GM13977 (cell line): ENCODE measurements around the gene SHANK3.

Experiments
- DNase-seq: peaks from one replicate; pipeline ENCODE4 v3.0.0; 2012; ENCODE audit warnings: low spot score
- CTCF ChIP-seq: IDR thresholded peaks from 2 replicates; pipeline ENCODE4 v1.5.1; 2012; ENCODE audit warnings: mild to moderate bottlenecking, control low read depth; ENCODE audit not compliant: insufficient read depth; ENCODE audit errors: extremely low read depth, missing control alignments
- in situ Hi-C: fragments of 300-500 bp; cut with MboI; formaldehyde crosslinking; loops from one replicate; pipeline ENCODE4 v1.12.0; 2022; ENCODE audit warnings: low sequenced_read_pairs, low pct_unique_long_range_greater_than_20kb, mixed read lengths, inconsistent platforms; ENCODE audit not compliant: unreplicated experiment

The SHANK3 gene

GRCh38 chr22:50672471-50673230, at the start of gene SHANK3:
Gene SHANK3 (plus strand): TSS chr22:50672823.
- TF ChIP-seq CTCF, result no peak
- peak; percentile 44 for DNase-seq
- in situ Hi-C loops, result no loop called here

DNA sequence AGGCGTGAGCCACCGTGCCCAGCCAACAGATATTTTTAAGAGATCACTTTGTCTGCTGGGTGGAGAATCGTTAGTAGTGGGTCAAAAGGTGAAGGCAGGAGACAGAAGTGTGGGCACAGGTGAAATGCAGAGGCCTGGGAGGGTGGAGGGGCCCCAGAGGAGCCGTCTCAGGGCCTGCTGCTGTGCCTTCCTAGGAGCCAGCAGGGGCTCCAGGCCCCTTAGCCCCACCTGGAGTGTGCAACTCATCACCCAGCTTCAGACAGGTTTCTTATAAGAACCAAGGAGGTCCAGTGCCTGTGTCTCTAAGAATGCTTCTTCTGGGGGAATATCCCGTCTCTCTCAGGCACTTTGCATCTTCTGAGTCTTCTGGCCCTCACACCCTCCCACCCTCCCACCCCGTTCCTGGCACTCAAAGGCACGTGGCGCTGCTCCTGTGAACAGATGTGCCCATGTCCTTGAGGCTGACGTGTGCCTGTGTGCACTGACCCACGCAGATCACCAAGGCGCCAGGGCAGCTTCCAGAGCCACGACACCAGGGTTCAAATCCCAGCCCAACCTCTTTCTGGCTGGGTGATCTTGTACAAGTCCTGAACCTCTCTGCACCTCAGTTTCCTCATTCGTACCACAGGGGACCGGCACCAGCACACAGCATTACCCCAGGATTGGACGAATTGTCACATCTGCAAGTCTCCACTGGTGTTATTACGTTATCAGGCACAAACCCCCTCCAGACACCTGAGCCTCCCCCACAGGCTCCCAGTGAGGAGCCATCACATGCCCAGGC, 48.1 kb upstream of the SHANK3 start:
- DNase-seq, result no peak
- no peak for TF ChIP-seq CTCF
- in situ Hi-C loops, result no loop called here

GRCh38 chr22:50625131-50625567, 47.5 kb upstream of the SHANK3 start:
- no peak for TF ChIP-seq CTCF
- DNase-seq, result no peak
- in situ Hi-C loops, result no loop called here

DNA sequence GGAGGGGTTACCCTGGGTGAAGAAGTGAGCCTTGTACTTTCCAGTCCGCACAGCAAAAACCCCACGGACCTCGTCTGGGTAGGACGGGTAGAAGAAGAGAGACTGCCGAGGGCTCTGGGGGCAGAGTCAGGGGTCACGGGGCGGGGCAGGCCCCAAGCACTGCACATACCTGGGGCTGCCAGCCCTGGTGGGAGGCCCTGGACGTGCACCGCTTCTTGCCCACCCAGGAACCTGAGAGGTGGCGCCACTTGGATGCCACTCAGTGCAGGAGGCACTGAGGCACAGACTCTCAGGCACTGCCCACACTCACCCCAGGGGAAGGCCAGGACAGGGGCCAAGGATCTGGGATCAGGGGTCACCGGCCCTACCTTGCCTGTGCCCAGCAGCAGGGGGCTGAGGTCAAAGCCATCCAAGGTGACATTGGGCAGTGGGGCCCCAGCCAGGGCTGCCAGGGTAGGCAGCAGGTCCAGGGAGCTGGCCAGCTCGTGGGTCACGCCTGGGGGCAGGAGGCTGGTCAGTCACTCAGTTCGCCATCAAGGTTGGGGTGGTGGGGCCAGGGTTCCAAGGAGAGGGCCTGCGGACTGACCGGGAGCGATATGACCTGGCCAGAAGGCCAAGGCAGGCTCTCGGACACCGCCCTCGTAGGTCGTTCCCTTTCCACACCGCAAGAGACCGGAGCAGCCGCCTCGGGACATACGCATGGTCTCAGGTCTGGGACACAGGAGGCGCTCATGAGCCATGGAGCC, 46.9 kb upstream of the SHANK3 start:
- no peak for DNase-seq

GRCh38 chr22:50626314-50626849, 46.2 kb upstream of the SHANK3 start:
- TF ChIP-seq CTCF, result no peak
- in situ Hi-C loops, result no loop called here
- DNase-seq, result no peak

More for the DNA sequence above, 46.9 kb upstream of the SHANK3 start:
- peak; percentile 22 for TF ChIP-seq CTCF
- in situ Hi-C loops, result no loop called here

DNA sequence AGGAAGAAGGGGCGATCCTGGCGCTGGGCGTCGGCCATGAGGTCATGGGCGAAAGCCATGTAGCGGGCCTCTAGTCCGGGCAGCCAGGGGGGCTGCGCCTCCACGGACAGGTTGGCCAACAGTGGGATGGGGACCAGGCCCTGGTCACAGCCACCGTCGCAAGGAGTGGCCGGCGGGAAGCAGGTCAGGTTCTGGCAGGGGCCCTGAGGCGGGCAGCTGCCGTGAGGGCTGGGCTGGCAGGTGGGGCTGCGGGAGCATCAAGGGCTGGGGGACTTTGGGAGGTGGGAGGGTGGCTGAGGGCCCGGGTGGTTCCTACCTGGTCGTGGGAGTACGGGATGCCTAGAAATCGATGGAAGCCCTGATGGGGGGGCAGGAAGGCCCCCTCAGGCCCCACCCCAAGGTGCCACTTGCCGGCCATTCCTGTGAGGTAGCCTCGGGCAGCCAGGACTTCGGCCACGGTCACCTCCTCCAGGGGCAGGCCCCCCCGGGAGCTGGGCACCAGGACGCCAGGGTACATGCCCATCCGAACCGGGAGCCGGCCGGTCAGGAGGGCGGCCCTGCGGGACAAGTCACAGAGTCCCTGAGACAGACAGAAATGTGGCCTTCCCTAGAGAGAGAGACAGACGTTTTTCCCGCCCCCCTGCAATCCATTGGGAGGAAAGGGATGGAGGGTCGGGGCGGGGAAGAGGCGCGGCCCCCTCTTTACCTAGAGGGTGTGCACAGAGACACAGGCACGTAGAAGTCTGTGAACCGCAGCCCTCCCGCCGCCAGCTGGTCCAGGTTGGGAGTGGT, 45.6 kb upstream of the SHANK3 start:
- in situ Hi-C loops, result no loop called here
- no peak for TF ChIP-seq CTCF

More for the DNA sequence above, 45.6 kb upstream of the SHANK3 start:
- DNase-seq, result no peak
